ENCODE results near the gene LATS2.

- TF ChIP-seq, protein P1, sequence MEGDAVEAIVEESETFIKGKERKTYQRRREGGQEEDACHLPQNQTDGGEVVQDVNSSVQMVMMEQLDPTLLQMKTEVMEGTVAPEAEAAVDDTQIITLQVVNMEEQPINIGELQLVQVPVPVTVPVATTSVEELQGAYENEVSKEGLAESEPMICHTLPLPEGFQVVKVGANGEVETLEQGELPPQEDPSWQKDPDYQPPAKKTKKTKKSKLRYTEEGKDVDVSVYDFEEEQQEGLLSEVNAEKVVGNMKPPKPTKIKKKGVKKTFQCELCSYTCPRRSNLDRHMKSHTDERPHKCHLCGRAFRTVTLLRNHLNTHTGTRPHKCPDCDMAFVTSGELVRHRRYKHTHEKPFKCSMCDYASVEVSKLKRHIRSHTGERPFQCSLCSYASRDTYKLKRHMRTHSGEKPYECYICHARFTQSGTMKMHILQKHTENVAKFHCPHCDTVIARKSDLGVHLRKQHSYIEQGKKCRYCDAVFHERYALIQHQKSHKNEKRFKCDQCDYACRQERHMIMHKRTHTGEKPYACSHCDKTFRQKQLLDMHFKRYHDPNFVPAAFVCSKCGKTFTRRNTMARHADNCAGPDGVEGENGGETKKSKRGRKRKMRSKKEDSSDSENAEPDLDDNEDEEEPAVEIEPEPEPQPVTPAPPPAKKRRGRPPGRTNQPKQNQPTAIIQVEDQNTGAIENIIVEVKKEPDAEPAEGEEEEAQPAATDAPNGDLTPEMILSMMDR (IDR thresholded peaks at IDR 0.05), result no peak
- no peak for TF ChIP-seq POLR2AphosphoS5 (IDR thresholded peaks at IDR 0.05)
- no peak for TF ChIP-seq EP300 (IDR thresholded peaks at IDR 0.05)
Observed at GRCh38 chr13:21079761-21080592, 18.6 kb upstream of the LATS2 start.

Data from esophagus muscularis mucosa (tissue), 4 donors.